Activated CD4-positive, alpha-beta T cell treated with anti-CD3 and anti-CD28 coated beads, Interleukin-2, amount 10 ng/mL, durations not matched to agents 24 days and 14 days (primary cell): ENCODE measurements around the gene APP. TPM values are rescaled to one million over a fixed set of nuclear protein-coding genes. Genes with fewer than 3 reads are reported as not detected.

Source experiments
- DNase-seq: peaks from one replicate; pipeline ENCODE4 v3.0.0; 2022
- H3K27ac Mint-ChIP-seq: one replicate; pipeline ENCODE4 v1.8.0; 2022; ENCODE audit warnings: mild to moderate bottlenecking, mixed read lengths
- H3K27me3 Mint-ChIP-seq: one replicate; pipeline ENCODE4 v1.8.0; 2022; ENCODE audit warnings: mixed read lengths
- H3K36me3 Mint-ChIP-seq: one replicate; pipeline ENCODE4 v1.8.0; 2022; ENCODE audit warnings: low read depth, mild to moderate bottlenecking, mixed read lengths
- H3K4me1 Mint-ChIP-seq: one replicate; pipeline ENCODE4 v1.8.0; 2021; ENCODE audit warnings: mixed read lengths
- H3K4me3 Mint-ChIP-seq: one replicate; pipeline ENCODE4 v1.8.0; 2022; ENCODE audit warnings: mild to moderate bottlenecking, moderate library complexity, mixed read lengths
- H3K9me3 Mint-ChIP-seq: one replicate; pipeline ENCODE4 v1.8.0; 2021; ENCODE audit warnings: mixed read lengths
- intact Hi-C: fragments of 100-400 bp; cut with micrococcal nuclease; formaldehyde crosslinking; loops from one replicate; pipeline ENCODE4 v1.15.1; 2023
- total RNA-seq: library from RNA; stranded (reverse); gene quantifications from 2 replicates; pipeline ENCODE4 v1.2.3, GENCODE V29; 2022

The APP gene
- total RNA-seq, 1 donor from 2014 or later = 81.3 TPM

DNA sequence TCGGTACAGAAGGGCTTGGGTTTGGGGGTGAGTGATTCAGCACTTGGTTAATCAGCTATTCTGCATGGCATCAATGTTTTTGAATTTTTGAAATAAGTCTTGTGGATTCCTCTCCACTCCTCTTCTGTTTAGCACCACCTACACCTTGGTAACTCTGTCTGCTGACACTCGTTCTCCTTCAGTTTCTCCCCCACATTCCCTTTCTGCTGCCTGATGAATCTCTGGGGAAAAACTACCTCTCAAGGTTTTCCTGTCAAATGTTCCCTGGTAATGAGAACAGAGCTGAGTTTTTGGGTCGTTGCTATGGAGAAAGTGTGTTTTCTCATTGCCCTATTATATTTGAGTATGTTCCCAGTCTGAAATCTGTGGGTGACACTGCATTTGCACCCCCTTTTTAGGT is 327.6 kb downstream of the APP start:
- DNase-seq = no peak
- Mint-ChIP-seq H3K4me1 (no peaks in the 10 kb centered on the region), H3K27me3 (peaks cover 5% of the 10 kb centered on the region), H3K9me3 (peaks cover 5% of the 10 kb centered on the region), H3K36me3 (no peaks in the 10 kb centered on the region), H3K4me3 (no peak overlapping the region), H3K27ac (no peak overlapping the region)
- intact Hi-C loops = no loop called here

DNA sequence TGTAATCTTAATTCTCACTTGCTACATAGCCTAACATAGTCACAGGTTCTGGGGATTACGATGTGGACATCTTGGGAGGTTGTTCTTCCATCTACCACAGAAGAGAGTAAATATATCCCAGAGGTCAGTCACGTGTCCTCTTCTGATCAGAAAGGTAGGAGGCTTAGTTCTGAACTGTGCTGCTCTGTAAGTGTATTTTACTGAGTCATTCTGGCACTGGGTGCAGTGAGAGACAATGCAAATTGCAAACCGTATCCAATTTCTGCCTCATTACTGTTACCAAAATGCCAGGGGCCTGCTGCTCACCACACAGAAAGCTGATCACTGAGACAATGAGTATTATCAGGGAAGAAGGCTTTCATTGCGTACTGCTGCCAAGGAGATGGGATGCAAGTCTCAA is 331.8 kb downstream of the APP start:
- no peak for DNase-seq
- peaks cover 3% of the 10 kb centered on the region for H3K27me3 Mint-ChIP-seq
- H3K9me3 Mint-ChIP-seq = peaks cover 3% of the 10 kb centered on the region
- H3K27ac Mint-ChIP-seq = no peak overlapping the region
- H3K36me3 Mint-ChIP-seq = no peaks in the 10 kb centered on the region
- H3K4me1 Mint-ChIP-seq = no peaks in the 10 kb centered on the region
- intact Hi-C loops = no loop called here
- H3K4me3 Mint-ChIP-seq = no peak overlapping the region

DNA sequence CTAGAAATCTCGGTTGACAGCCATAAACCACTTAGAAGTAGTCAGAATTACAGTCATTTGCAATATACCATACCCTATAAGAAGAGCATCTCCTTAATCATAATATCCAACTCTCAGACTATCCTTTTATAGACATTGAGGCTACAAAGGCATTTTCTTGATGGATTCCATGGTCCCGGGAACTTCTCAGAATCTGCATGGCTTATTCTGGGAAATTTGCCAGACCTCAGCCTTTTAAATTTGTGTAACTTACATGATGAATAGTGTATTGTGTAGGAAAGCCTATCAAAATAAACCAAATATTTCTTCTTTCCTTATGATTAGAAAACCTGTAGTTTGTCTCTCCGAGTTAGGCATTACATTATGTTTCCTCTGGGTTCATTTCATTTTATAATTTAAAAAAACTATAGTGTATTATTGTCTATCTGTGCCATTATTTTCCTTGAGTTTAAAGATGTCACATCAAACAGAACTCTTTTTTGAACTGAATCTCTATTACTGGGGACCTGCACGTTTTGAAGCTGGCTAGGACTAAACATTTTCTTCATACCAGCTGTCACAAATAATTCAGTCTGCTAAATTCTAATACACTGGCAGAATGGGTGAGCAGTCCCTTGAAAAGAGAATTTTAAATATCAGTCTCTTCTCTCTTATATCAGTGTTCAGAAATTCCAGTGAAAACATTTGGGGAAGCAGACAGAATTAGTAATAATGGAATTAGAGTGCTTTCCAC is 332.9 kb downstream of the APP start:
- no peak for DNase-seq

DNA sequence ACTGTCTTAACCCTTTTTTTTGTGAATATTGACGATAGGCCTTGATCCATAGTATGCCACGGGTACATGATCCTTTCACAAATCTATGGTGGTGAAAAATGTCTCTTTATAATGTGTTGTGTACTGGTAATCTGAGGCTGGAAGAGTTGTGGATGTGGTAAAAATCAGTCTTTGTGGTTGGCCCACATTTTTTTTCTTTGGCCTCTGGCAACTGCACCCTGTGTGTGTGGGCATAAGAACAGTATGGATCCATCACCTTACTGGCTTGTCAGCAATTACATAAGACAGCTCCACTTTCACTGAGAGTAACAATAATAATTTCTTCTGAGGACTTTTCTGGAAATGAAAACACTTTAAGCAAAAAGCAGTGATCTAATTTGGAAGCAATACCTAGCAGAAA is 334.2 kb downstream of the APP start:
- Mint-ChIP-seq H3K4me3 (no peak overlapping the region), H3K9me3 (peaks cover 3% of the 10 kb centered on the region), H3K27ac (no peak overlapping the region), H3K4me1 (no peaks in the 10 kb centered on the region), H3K36me3 (no peaks in the 10 kb centered on the region), H3K27me3 (peaks cover 2% of the 10 kb centered on the region)
- intact Hi-C loops = no loop called here
- no peak for DNase-seq

More for the DNA sequence above, 332.9 kb downstream of the APP start:
- Mint-ChIP-seq H3K36me3 (no peaks in the 10 kb centered on the region), H3K27me3 (peaks cover 3% of the 10 kb centered on the region), H3K4me3 (no peak overlapping the region), H3K4me1 (no peaks in the 10 kb centered on the region), H3K9me3 (peaks cover 3% of the 10 kb centered on the region), H3K27ac (no peak overlapping the region)
- intact Hi-C loops = no loop called here

DNA sequence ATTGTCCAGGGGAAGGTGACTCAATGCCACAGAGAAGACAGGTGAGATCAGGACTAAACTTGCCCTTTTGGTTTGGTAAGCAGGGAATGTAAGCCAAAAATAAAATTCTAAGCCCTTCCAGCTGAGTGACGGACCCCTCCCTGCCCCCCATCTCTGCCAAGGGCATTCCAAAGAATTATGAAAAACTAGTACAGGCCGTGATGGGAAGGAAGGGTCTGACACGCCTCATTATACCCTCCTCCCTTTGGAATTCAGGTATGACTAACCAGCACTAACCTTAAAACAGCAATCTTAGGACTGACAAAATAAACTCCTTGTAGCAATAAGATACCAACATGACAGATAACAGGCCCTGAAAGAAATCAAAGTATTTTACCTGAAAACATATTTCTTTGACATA is 336.2 kb downstream of the APP start:
- no peak overlapping the region for H3K27ac Mint-ChIP-seq
- peaks cover 3% of the 10 kb centered on the region for H3K9me3 Mint-ChIP-seq
- no peak for DNase-seq
- H3K36me3 Mint-ChIP-seq = no peaks in the 10 kb centered on the region
- peaks cover 2% of the 10 kb centered on the region for H3K27me3 Mint-ChIP-seq
- H3K4me3 Mint-ChIP-seq = no peak overlapping the region
- peaks cover 2% of the 10 kb centered on the region for H3K4me1 Mint-ChIP-seq
- intact Hi-C loops = no loop called here

DNA sequence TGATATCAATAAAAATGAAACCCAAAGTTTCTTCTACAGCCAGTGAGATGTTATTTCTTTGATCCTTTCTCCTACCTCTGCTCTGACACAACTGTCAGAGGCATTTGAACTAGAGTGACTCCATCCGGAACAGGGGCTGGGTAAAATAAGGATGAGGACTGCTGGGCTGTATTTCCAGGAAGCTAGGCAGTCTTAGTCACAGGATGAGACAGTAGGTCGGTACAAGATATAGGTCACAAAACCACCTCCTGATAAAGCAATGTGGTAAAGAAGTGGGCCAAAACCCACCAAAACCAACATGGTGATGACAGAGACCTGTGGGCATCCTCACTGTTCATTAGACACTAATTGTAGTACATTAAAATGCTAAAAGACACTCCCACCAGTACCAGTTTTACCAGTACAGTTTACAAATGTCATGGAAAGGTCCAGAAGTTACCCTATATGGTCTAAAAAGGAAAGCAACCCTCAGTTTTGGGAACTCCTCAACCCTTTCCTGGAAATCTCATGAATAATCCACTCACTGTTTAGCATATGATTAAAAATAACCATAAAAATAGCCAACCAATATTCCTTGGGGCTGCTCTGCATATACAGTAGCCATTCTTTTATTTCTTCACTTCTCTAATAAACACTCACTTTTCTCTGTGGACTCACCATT is 339.1 kb downstream of the APP start:
- peaks cover 2% of the 10 kb centered on the region for H3K4me1 Mint-ChIP-seq
- no peaks in the 10 kb centered on the region for H3K36me3 Mint-ChIP-seq
- intact Hi-C loops = no loop called here
- H3K4me3 Mint-ChIP-seq = no peak overlapping the region
- H3K27me3 Mint-ChIP-seq = peaks cover 2% of the 10 kb centered on the region
- DNase-seq = no peak
- H3K9me3 Mint-ChIP-seq = peaks cover 3% of the 10 kb centered on the region
- no peak overlapping the region for H3K27ac Mint-ChIP-seq
